Hepatocyte (in vitro differentiated cells): ENCODE data around the gene LMOD3. TPM values are rescaled to one million over a fixed set of nuclear protein-coding genes. Genes with fewer than 3 reads are reported as not detected.

ENCODE experiments used
- DNase-seq: peaks from one replicate; pipeline ENCODE4 v3.0.0-alpha.2; 2016; ENCODE audit warnings: low spot score
- H2AFZ ChIP-seq: fragments of 200-600 bp; sonication (generic); 2 replicates; pipeline ENCODE4 v1.6.0; 2016; ENCODE audit warnings: antibody characterized with exemption, mild to moderate bottlenecking
- H3K27ac ChIP-seq: fragments of 200-600 bp; sonication (generic); 2 replicates; pipeline ENCODE4 v1.5.1; 2016; ENCODE audit warnings: mild to moderate bottlenecking
- H3K27me3 ChIP-seq: fragments of 200-600 bp; sonication (generic); 2 replicates; pipeline ENCODE4 v1.6.1; 2016
- H3K36me3 ChIP-seq: fragments of 200-600 bp; sonication (generic); replicated peaks from 2 replicates; pipeline ENCODE4 v1.5.1; 2016; ENCODE audit warnings: low read depth; ENCODE audit not compliant: insufficient read depth
- H3K4me1 ChIP-seq: fragments of 200-600 bp; sonication (generic); 2 replicates; pipeline ENCODE4 v1.5.1; 2016; ENCODE audit warnings: mild to moderate bottlenecking, moderate library complexity; ENCODE audit not compliant: insufficient read depth
- H3K4me2 ChIP-seq: fragments of 200-600 bp; sonication (generic); 2 replicates; pipeline ENCODE4 v1.6.0; 2016
- H3K4me3 ChIP-seq: fragments of 200-600 bp; sonication (generic); 2 replicates; pipeline ENCODE4 v1.5.1; 2016; ENCODE audit warnings: mild to moderate bottlenecking
- H3K79me2 ChIP-seq: fragments of 200-600 bp; sonication (generic); 2 replicates; pipeline ENCODE4 v1.6.0; 2017; ENCODE audit warnings: mild to moderate bottlenecking
- H3K9me2 ChIP-seq: fragments of 200-600 bp; sonication (generic); replicated peaks from 2 replicates; pipeline ENCODE4 v1.6.0; 2017; ENCODE audit warnings: mild to moderate bottlenecking; ENCODE audit not compliant: insufficient read depth
- H3K9me3 ChIP-seq: fragments of 200-600 bp; sonication (generic); 2 replicates; pipeline ENCODE4 v1.5.1; 2016; ENCODE audit warnings: low read depth, mild to moderate bottlenecking
- H4K20me1 ChIP-seq: fragments of 200-600 bp; sonication (generic); 2 replicates; pipeline ENCODE4 v1.6.0; 2016; ENCODE audit warnings: mild to moderate bottlenecking; ENCODE audit not compliant: insufficient read depth, poor library complexity, severe bottlenecking
- EZH2 ChIP-seq: fragments of 200-600 bp; sonication (generic); IDR thresholded peaks from 2 replicates; pipeline ENCODE4 v1.6.1; 2016; ENCODE audit warnings: antibody characterized with exemption, mild to moderate bottlenecking, borderline replicate concordance
- EZH2phosphoT487 ChIP-seq: fragments of 200-600 bp; sonication (generic); IDR thresholded peaks from one replicate; pipeline ENCODE4 v1.6.1; 2018; ENCODE audit warnings: antibody characterized with exemption, mild to moderate bottlenecking, low read depth, moderate library complexity; ENCODE audit not compliant: unreplicated experiment, severe bottlenecking
- WGBS: methylation state at CpG from one replicate; pipeline ENCODE4 v1.1.6; 2016; ENCODE audit warnings: low lambda C conversion rate; ENCODE audit errors: missing lambda C conversion rate; 5-methylcytosine and 5-hydroxymethylcytosine counted together
- polyA plus RNA-seq: library from polyadenylated mRNA; unstranded; fragments of >200 nt; fragmentation: Nextera tagmentation; extraction: Ambion mirVana; gene quantifications from 2 replicates; pipeline ENCODE4 v1.2.1, GENCODE V29; 2016
- total RNA-seq: library from RNA; depleted of rRNA; stranded (reverse); fragments of >200 nt; gene quantifications from 2 replicates; pipeline ENCODE4 v1.2.3, GENCODE V29; 2014
- TF ChIP-seq, protein P1 (sequence below): fragments of 200-600 bp; sonication (generic); IDR thresholded peaks from 2 replicates; pipeline ENCODE4 v1.5.1; 2016; ENCODE audit warnings: antibody characterized with exemption, mild to moderate bottlenecking; ENCODE audit not compliant: poor library complexity

Gene LMOD3
- total and polyA plus RNA-seq, 2 experiments from 2014 or later = not detected

DNA sequence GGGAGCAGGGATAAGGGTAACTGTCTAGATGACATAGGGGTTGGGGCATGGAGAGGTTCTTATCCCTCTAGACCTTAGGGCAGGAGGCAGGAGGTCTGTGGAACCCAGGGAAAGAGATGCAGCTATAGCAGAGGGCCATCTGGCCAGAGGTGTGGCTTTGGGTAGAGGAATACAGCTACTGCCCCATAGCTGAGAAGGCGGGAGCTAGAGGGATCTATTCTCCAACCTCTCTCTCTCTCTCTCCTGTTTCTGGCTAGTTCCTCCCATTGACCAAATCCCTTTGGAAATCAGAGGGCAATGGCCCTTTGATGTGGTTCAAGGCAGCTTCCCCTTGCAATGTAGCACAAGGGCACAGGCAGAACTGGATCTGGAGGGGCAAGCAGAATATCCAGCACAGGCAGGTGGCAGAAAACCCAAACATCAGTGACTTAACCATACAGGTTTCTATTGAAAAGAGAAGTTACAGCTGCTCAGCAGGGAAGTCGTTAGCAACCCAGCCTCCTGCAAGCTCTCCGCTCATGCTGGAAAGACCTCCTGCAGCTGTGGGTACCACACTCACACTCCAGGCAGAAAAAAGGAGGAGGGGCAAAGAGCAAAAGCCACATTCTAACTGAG, 22.3 kb upstream of the LMOD3 start:
- no peak overlapping the region for H3K4me2 ChIP-seq
- H3K9me3 ChIP-seq = no peaks in the 10 kb centered on the region
- no peak overlapping the region for H3K27ac ChIP-seq
- DNase-seq = no peak
- 68% methylated on average over 3 of the region's 3 CpGs for WGBS
- TF ChIP-seq, protein P1, sequence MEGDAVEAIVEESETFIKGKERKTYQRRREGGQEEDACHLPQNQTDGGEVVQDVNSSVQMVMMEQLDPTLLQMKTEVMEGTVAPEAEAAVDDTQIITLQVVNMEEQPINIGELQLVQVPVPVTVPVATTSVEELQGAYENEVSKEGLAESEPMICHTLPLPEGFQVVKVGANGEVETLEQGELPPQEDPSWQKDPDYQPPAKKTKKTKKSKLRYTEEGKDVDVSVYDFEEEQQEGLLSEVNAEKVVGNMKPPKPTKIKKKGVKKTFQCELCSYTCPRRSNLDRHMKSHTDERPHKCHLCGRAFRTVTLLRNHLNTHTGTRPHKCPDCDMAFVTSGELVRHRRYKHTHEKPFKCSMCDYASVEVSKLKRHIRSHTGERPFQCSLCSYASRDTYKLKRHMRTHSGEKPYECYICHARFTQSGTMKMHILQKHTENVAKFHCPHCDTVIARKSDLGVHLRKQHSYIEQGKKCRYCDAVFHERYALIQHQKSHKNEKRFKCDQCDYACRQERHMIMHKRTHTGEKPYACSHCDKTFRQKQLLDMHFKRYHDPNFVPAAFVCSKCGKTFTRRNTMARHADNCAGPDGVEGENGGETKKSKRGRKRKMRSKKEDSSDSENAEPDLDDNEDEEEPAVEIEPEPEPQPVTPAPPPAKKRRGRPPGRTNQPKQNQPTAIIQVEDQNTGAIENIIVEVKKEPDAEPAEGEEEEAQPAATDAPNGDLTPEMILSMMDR = no peak
- TF ChIP-seq EZH2 = no peak
- TF ChIP-seq EZH2phosphoT487 = no peak
- H2AFZ ChIP-seq = no peak overlapping the region
- H3K9me2 ChIP-seq = no peaks in the 10 kb centered on the region
- no peaks in the 10 kb centered on the region for H3K27me3 ChIP-seq
- no peaks in the 10 kb centered on the region for H3K4me1 ChIP-seq
- no peaks in the 10 kb centered on the region for H3K79me2 ChIP-seq
- H4K20me1 ChIP-seq = no peaks in the 10 kb centered on the region
- H3K4me3 ChIP-seq = no peak overlapping the region
- no peaks in the 10 kb centered on the region for H3K36me3 ChIP-seq

DNA sequence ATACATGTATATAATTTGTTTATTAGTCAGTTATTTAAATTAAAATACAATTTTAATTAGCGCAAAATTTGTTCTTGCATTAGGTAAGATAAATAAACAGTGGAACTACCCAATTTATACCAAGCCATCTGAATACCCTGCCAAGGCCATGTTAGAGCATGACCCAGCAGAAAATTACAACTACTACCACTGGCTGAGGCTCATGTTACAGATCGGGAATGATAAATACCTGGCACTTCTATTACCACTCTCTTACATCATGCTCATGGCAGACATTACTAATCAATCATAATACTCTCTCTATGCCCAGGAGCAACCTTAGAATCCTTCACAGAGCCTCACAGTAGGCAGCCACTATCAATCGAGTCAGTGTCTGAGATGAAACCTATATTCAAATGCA, 21.2 kb upstream of the LMOD3 start:
- H3K79me2 ChIP-seq = no peaks in the 10 kb centered on the region
- H3K36me3 ChIP-seq = no peaks in the 10 kb centered on the region
- no peaks in the 10 kb centered on the region for H3K4me1 ChIP-seq
- H4K20me1 ChIP-seq = no peaks in the 10 kb centered on the region
- no peak overlapping the region for H3K4me3 ChIP-seq
- no peak overlapping the region for H3K4me2 ChIP-seq
- no peaks in the 10 kb centered on the region for H3K27me3 ChIP-seq
- H2AFZ ChIP-seq = no peak overlapping the region
- TF ChIP-seq, protein P1 = no peak
- no peak for TF ChIP-seq EZH2phosphoT487
- no peak for TF ChIP-seq EZH2
- no peaks in the 10 kb centered on the region for H3K9me3 ChIP-seq
- no peaks in the 10 kb centered on the region for H3K9me2 ChIP-seq
- H3K27ac ChIP-seq = no peak overlapping the region
- DNase-seq = no peak
- 87% methylated on average over 3 of the region's 3 CpGs for WGBS

DNA sequence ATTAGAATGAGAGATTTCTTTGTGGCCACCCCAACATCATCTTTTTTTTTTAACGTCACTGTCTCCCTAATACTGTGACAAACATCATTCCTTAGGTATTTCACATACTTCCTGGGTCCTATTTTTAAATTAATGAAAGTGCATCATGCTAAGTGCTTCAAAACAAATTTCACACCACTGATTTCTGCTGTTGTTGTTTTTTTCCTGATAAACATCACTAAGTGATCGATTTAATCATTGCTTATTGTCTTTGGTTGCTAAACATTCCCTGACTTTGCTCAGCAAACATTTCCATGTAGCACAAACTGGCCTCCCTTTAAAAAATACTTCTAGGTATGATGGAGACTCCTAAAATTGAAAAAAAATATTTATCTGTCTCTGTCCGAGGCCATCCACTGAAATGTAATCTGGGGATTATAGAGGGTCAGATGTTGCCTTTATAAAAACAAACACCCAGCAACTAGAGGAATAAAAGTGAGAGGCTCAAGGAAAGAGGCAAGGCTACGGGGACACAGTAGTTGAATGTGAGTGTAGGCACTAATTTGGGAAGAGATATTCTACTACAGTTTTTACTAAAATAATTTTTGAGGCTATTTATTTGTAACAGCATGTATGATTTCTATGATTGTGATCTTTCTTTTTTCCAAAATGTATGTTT, 20.5 kb upstream of the LMOD3 start:
- TF ChIP-seq, protein P1 = no peak
- TF ChIP-seq EZH2 = no peak
- no peak for TF ChIP-seq EZH2phosphoT487

More for the DNA sequence above, 20.5 kb upstream of the LMOD3 start:
- Histone ChIP-seq H3K9me2 (no peaks in the 10 kb centered on the region), H3K9me3 (no peaks in the 10 kb centered on the region), H2AFZ (peak overlapping the region; percentile 21), H4K20me1 (no peaks in the 10 kb centered on the region), H3K4me2 (no peak overlapping the region), H3K79me2 (no peaks in the 10 kb centered on the region), H3K4me3 (no peak overlapping the region), H3K4me1 (no peaks in the 10 kb centered on the region), H3K36me3 (no peaks in the 10 kb centered on the region), H3K27ac (no peak overlapping the region), H3K27me3 (no peaks in the 10 kb centered on the region)
- DNase-seq = no peak
- WGBS = 65% methylated on average over 4 of the region's 4 CpGs
